ENCODE measurements around the gene WNT5A.

WNT5A gene

GRCh38 chr3:55446850-55447249, 40.3 kb downstream of the WNT5A start:
- H3K4me1 ChIP-seq (ENCODE audit: control insufficient read depth, low read length) = no peaks in the 10 kb centered on the region
- no peaks in the 10 kb centered on the region for H4K20me1 ChIP-seq (ENCODE audit: control insufficient read depth, insufficient read depth, low read depth, low read length)
- TF ChIP-seq EZH2phosphoT487 (IDR thresholded peaks at IDR 0.05; ENCODE audit: borderline replicate concordance, low read length) = no peak
- TF ChIP-seq CTCF (IDR thresholded peaks at IDR 0.05; ENCODE audit: low read depth, low read length, poor library complexity, severe bottlenecking) = no peak
- no peak overlapping the region for H3K4me2 ChIP-seq (ENCODE audit: low read length)
- no peaks in the 10 kb centered on the region for H3F3A ChIP-seq (ENCODE audit: control insufficient read depth, insufficient read depth)
- H3K27ac ChIP-seq (ENCODE audit: low read depth, low read length) = no peak overlapping the region
- no peaks in the 10 kb centered on the region for H3K27me3 ChIP-seq (ENCODE audit: control insufficient read depth, low read length)
- H3K36me3 ChIP-seq (ENCODE audit: control insufficient read depth, low read length) = no peaks in the 10 kb centered on the region
- no peaks in the 10 kb centered on the region for H3K9me3 ChIP-seq (ENCODE audit: control insufficient read depth, insufficient read depth, low read length)
- no peak overlapping the region for H3K4me3 ChIP-seq (ENCODE audit: low read length)
- H3K79me2 ChIP-seq (ENCODE audit: control insufficient read depth, low read length) = no peaks in the 10 kb centered on the region
- H3K9me2 ChIP-seq (replicated peaks; ENCODE audit: control insufficient read depth, low read length) = no peaks in the 10 kb centered on the region

GRCh38 chr3:55445551-55445950, 41.6 kb downstream of the WNT5A start:
- H3K4me2 ChIP-seq (ENCODE audit: low read length) = no peak overlapping the region
- no peak overlapping the region for H3K27ac ChIP-seq (ENCODE audit: low read depth, low read length)
- no peaks in the 10 kb centered on the region for H3K4me1 ChIP-seq (ENCODE audit: control insufficient read depth, low read length)
- TF ChIP-seq CTCF (IDR thresholded peaks at IDR 0.05; ENCODE audit: low read depth, low read length, poor library complexity, severe bottlenecking) (no peak), EZH2phosphoT487 (IDR thresholded peaks at IDR 0.05; ENCODE audit: borderline replicate concordance, low read length) (no peak)
- no peak overlapping the region for H3K4me3 ChIP-seq (ENCODE audit: low read length)
- H3K79me2 ChIP-seq (ENCODE audit: control insufficient read depth, low read length) = no peaks in the 10 kb centered on the region
- no peaks in the 10 kb centered on the region for H4K20me1 ChIP-seq (ENCODE audit: control insufficient read depth, insufficient read depth, low read depth, low read length)
- no peaks in the 10 kb centered on the region for H3K9me2 ChIP-seq (replicated peaks; ENCODE audit: control insufficient read depth, low read length)
- H3K36me3 ChIP-seq (ENCODE audit: control insufficient read depth, low read length) = no peaks in the 10 kb centered on the region
- no peaks in the 10 kb centered on the region for H3F3A ChIP-seq (ENCODE audit: control insufficient read depth, insufficient read depth)
- H3K9me3 ChIP-seq (ENCODE audit: control insufficient read depth, insufficient read depth, low read length) = no peaks in the 10 kb centered on the region
- no peaks in the 10 kb centered on the region for H3K27me3 ChIP-seq (ENCODE audit: control insufficient read depth, low read length)

- Histone ChIP-seq H4K20me1 (ENCODE audit: control insufficient read depth, insufficient read depth, low read depth, low read length) (no peaks in the 10 kb centered on the region), H3K36me3 (ENCODE audit: control insufficient read depth, low read length) (no peaks in the 10 kb centered on the region), H3K4me1 (ENCODE audit: control insufficient read depth, low read length) (no peaks in the 10 kb centered on the region), H3K9me2 (replicated peaks; ENCODE audit: control insufficient read depth, low read length) (no peaks in the 10 kb centered on the region), H3F3A (ENCODE audit: control insufficient read depth, insufficient read depth) (no peaks in the 10 kb centered on the region), H3K79me2 (ENCODE audit: control insufficient read depth, low read length) (no peaks in the 10 kb centered on the region), H3K27ac (ENCODE audit: low read depth, low read length) (no peak overlapping the region), H3K4me3 (ENCODE audit: low read length) (no peak overlapping the region), H3K27me3 (ENCODE audit: control insufficient read depth, low read length) (no peaks in the 10 kb centered on the region), H3K9me3 (ENCODE audit: control insufficient read depth, insufficient read depth, low read length) (no peaks in the 10 kb centered on the region), H3K4me2 (ENCODE audit: low read length) (no peak overlapping the region)
- no peak for TF ChIP-seq CTCF (IDR thresholded peaks at IDR 0.05; ENCODE audit: low read depth, low read length, poor library complexity, severe bottlenecking)
- TF ChIP-seq EZH2phosphoT487 (IDR thresholded peaks at IDR 0.05; ENCODE audit: borderline replicate concordance, low read length) = no peak
Observed at GRCh38 chr3:55443346-55443745, 43.8 kb downstream of the WNT5A start.

- Histone ChIP-seq H3K9me3 (ENCODE audit: control insufficient read depth, insufficient read depth, low read length) (no peaks in the 10 kb centered on the region), H3K27ac (ENCODE audit: low read depth, low read length) (no peak overlapping the region), H3K27me3 (ENCODE audit: control insufficient read depth, low read length) (no peaks in the 10 kb centered on the region), H4K20me1 (ENCODE audit: control insufficient read depth, insufficient read depth, low read depth, low read length) (no peaks in the 10 kb centered on the region), H3K4me1 (ENCODE audit: control insufficient read depth, low read length) (no peaks in the 10 kb centered on the region), H3K36me3 (ENCODE audit: control insufficient read depth, low read length) (no peaks in the 10 kb centered on the region), H3K79me2 (ENCODE audit: control insufficient read depth, low read length) (no peaks in the 10 kb centered on the region), H3K9me2 (replicated peaks; ENCODE audit: control insufficient read depth, low read length) (no peaks in the 10 kb centered on the region), H3K4me2 (ENCODE audit: low read length) (no peak overlapping the region), H3F3A (ENCODE audit: control insufficient read depth, insufficient read depth) (no peaks in the 10 kb centered on the region), H3K4me3 (ENCODE audit: low read length) (no peak overlapping the region)
- TF ChIP-seq CTCF (IDR thresholded peaks at IDR 0.05; ENCODE audit: low read depth, low read length, poor library complexity, severe bottlenecking) (no peak), EZH2phosphoT487 (IDR thresholded peaks at IDR 0.05; ENCODE audit: borderline replicate concordance, low read length) (no peak)
Observed at GRCh38 chr3:55442861-55443260, 44.2 kb downstream of the WNT5A start.
